A549 (cell line): ENCODE data around the gene RAB3C. TPM values are rescaled to one million over a fixed set of nuclear protein-coding genes. Genes with fewer than 3 reads are reported as not detected.

ENCODE experiments used
- ATAC-seq, 2 experiments: fragments of 200-7000 bp in 1 of 2; fragments of >200 bp in 1 of 2; cut with Nextera tagmentation in 1 of 2; cut with Tn5 transposase in 1 of 2; 3 replicates each; pipeline versions ENCODE4 v1.8.0 to v1.9.1; 2018 to 2020; ENCODE audit warnings: mild to moderate bottlenecking in 1 of 2, moderate library complexity in 1 of 2
- CTCF ChIA-PET: fragments of 300-600 bp; sonication (Branson Sonifier 250); formaldehyde crosslinking; extraction: SDS; loops from one replicate; lab custom pipeline; 2021; ENCODE audit warnings: antibody characterized with exemption, inconsistent platforms; lab: Yijun Ruan, JAX
- POLR2A ChIA-PET: fragments of 350-600 bp; formaldehyde crosslinking; extraction: SDS; loops from one replicate; lab custom pipeline; 2021; ENCODE audit warnings: antibody characterized with exemption, inconsistent platforms; lab: Yijun Ruan, JAX
- DNase-seq, 2 experiments: peaks; one replicate each; pipeline versions ENCODE4 v3.0.0 to v3.0.0-alpha.2; 2011 to 2016; ENCODE audit warnings: low read depth in 1 of 2, low spot score in 1 of 2
- FAIRE-seq: peaks from 2 replicates; lab custom pipeline; 2011; peaks lifted over from hg19 to GRCh38; lab: Jason Lieb, UNC
- H3K27ac ChIP-seq, 2 experiments: fragments of >200 bp; sonication (Bioruptor Twin); formaldehyde crosslinking; 3 replicates each; pipeline ENCODE4 v1.5.1; 2016 to 2017
- H3K4me1 ChIP-seq: fragments of >200 bp; sonication (Bioruptor Twin); formaldehyde crosslinking; 3 replicates; pipeline ENCODE4 v1.6.1; 2016
- H3K4me2 ChIP-seq: fragments of >200 bp; sonication (Bioruptor Twin); formaldehyde crosslinking; 3 replicates; pipeline ENCODE4 v1.6.1; 2016
- H3K4me3 ChIP-seq: fragments of >200 bp; sonication (Bioruptor Twin); formaldehyde crosslinking; 3 replicates; pipeline ENCODE4 v1.5.1; 2016
- H3K9me3 ChIP-seq: fragments of >200 bp; sonication (Bioruptor Twin); formaldehyde crosslinking; 3 replicates; pipeline ENCODE4 v1.6.1; 2016
- BCL3 ChIP-seq: fragments of >200 bp; sonication (Bioruptor Twin); formaldehyde crosslinking; IDR thresholded peaks from 3 replicates; pipeline ENCODE4 v1.6.1; 2016
- CBX8 ChIP-seq: fragments of 200-600 bp; sonication (generic); IDR thresholded peaks from 2 replicates; pipeline ENCODE4 v1.6.1; 2016
- CEBPB ChIP-seq, 2 experiments: fragments of >200 bp in 1 of 2; sonication (Bioruptor Twin) in 1 of 2; formaldehyde crosslinking in 1 of 2; IDR thresholded peaks; 2 replicates each; pipeline ENCODE4 v1.6.1; 2012 to 2016
- CHD2 ChIP-seq: fragments of 150-350 bp; IDR thresholded peaks from 2 replicates; pipeline ENCODE4 v1.6.1; 2014; ENCODE audit warnings: low read length; ENCODE audit not compliant: partially characterized antibody
- CHD4 ChIP-seq: fragments of 200-600 bp; sonication (generic); IDR thresholded peaks from 2 replicates; pipeline ENCODE4 v1.6.1; 2016; ENCODE audit warnings: antibody characterized with exemption, mild to moderate bottlenecking, borderline replicate concordance
- ELK1 ChIP-seq: fragments of 150-350 bp; IDR thresholded peaks from 2 replicates; pipeline ENCODE4 v1.6.1; 2014; ENCODE audit warnings: low read depth, mild to moderate bottlenecking, low read length
- EP300 ChIP-seq, 2 experiments: fragments of >200 bp; sonication (Bioruptor Twin); formaldehyde crosslinking; IDR thresholded peaks; 2 replicates in 1 of 2; 3 replicates in 1 of 2; pipeline ENCODE4 v1.6.1; 2016 to 2017
- ESRRA ChIP-seq: fragments of 150-350 bp; IDR thresholded peaks from 2 replicates; pipeline ENCODE4 v1.6.1; 2014; ENCODE audit warnings: mild to moderate bottlenecking, low read length, borderline replicate concordance
- FOXS1 ChIP-seq: fragments of 250-450 bp; sonication (Bioruptor Pico); IDR thresholded peaks from 2 replicates; pipeline ENCODE4 v1.5.0; 2020; ENCODE audit warnings: mild to moderate bottlenecking, moderate library complexity
- GATA3 ChIP-seq: IDR thresholded peaks from 2 replicates; pipeline ENCODE4 v1.6.1; 2012; ENCODE audit warnings: borderline replicate concordance
- HEYL ChIP-seq: fragments of 250-450 bp; sonication (Bioruptor Pico); IDR thresholded peaks from 2 replicates; pipeline ENCODE4 v1.8.0; 2021; ENCODE audit warnings: mild to moderate bottlenecking, moderate library complexity
- JUN ChIP-seq, 2 experiments: fragments of >200 bp; sonication (Bioruptor Twin); formaldehyde crosslinking; IDR thresholded peaks; 2 replicates in 1 of 2; 3 replicates in 1 of 2; pipeline ENCODE4 v1.6.1; 2016 to 2017
- KDM1A ChIP-seq: fragments of 200-600 bp; sonication (generic); IDR thresholded peaks from 2 replicates; pipeline ENCODE4 v1.6.1; 2016; ENCODE audit warnings: low read depth, mild to moderate bottlenecking
- MAZ ChIP-seq: fragments of 150-350 bp; IDR thresholded peaks from 2 replicates; pipeline ENCODE4 v1.6.1; 2014; ENCODE audit warnings: antibody characterized with exemption, low read depth, low read length, borderline replicate concordance
- RAD21 ChIP-seq, 2 experiments: fragments of >200 bp in 1 of 2; sonication (Bioruptor Twin) in 1 of 2; formaldehyde crosslinking in 1 of 2; IDR thresholded peaks in 1 of 2; conservative IDR thresholded peaks in 1 of 2; 2 replicates in 1 of 2; 3 replicates in 1 of 2; pipeline ENCODE4 v1.6.1; 2012 to 2018; ENCODE audit warnings: inconsistent platforms in 1 of 2
- REST ChIP-seq: fragments of 200-600 bp; sonication (generic); IDR thresholded peaks from 2 replicates; pipeline ENCODE4 v1.6.1; 2016; ENCODE audit warnings: antibody characterized with exemption, mild to moderate bottlenecking, moderate library complexity
- TP53 ChIP-seq: fragments of 250-450 bp; sonication (Bioruptor Pico); IDR thresholded peaks from 2 replicates; pipeline ENCODE4 v1.5.0; 2021; ENCODE audit warnings: mild to moderate bottlenecking, moderate library complexity
- ZFP36 ChIP-seq: fragments of 450-650 bp; IDR thresholded peaks from 2 replicates; pipeline ENCODE4 v1.6.1; 2014; ENCODE audit warnings: borderline replicate concordance; ENCODE audit not compliant: partially characterized antibody
- WGBS: methylation state at CpG from one replicate; pipeline ENCODE4 v1.1.6; 2017; ENCODE audit errors: missing lambda C conversion rate; 5-methylcytosine and 5-hydroxymethylcytosine counted together
- polyA plus RNA-seq, 4 experiments: library from polyadenylated mRNA; depleted of rRNA in 3 of 4; stranded (reverse); fragments of >200 nt; fragmentation: RNase III in 1 of 4; extraction: RNeasy Plus Mini Kit Qiagen cat#74134 plus additional on column Dnase treatment in 1 of 4; gene quantifications; 2 replicates in 3 of 4; 3 replicates in 1 of 4; pipeline ENCODE4 v1.2.3, GENCODE V29; 2011 to 2017
- TF ChIP-seq, protein P1 (sequence below): fragments of 250-450 bp; sonication (Bioruptor Pico); IDR thresholded peaks from 2 replicates; pipeline ENCODE4 v1.5.0; 2020; ENCODE audit warnings: low read depth, mild to moderate bottlenecking, moderate library complexity

RAB3C gene
- polyA plus RNA-seq, 2 of the 4 experiments (the other 2 are of a cell fraction) = not detected

- TF ChIP-seq ELK1 (no peak), KDM1A (no peak), MAZ (no peak), EP300 (IDR thresholded peaks at IDR 0.05) (no peak), CEBPB (IDR thresholded peaks at IDR 0.05) (no peak)
Observed at GRCh38 chr5:58731641-58732040, 148.8 kb downstream of the RAB3C start (continued).

GRCh38 chr5:58735637-58736036 is 152.8 kb downstream of the RAB3C start:
- ATAC-seq = no peak
- no peak for TF ChIP-seq FOXS1 (CRISPR knock-in tag)
- TF ChIP-seq BCL3 = no peak
- no peak for TF ChIP-seq ESRRA
- TF ChIP-seq JUN (IDR thresholded peaks at IDR 0.05) = no peak
- TF ChIP-seq CHD2 = no peak
- TF ChIP-seq MAZ = no peak
- TF ChIP-seq ZFP36 = no peak
- TF ChIP-seq CHD4 = no peak
- TF ChIP-seq HEYL = no peak
- TF ChIP-seq RAD21 (conservative IDR thresholded peaks at IDR 0.05 in 1 of 2, IDR thresholded peaks at IDR 0.05 in 1 of 2) = no peak
- TF ChIP-seq, protein P1, sequence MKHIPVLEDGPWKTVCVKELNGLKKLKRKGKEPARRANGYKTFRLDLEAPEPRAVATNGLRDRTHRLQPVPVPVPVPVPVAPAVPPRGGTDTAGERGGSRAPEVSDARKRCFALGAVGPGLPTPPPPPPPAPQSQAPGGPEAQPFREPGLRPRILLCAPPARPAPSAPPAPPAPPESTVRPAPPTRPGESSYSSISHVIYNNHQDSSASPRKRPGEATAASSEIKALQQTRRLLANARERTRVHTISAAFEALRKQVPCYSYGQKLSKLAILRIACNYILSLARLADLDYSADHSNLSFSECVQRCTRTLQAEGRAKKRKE (CRISPR knock-in tag) = no peak
- TF ChIP-seq, all 56 proteins: peak for 0

GRCh38 chr5:58736214-58736613 is 153.3 kb downstream of the RAB3C start:
- no peak overlapping the region for H3K4me2 ChIP-seq
- H3K4me3 ChIP-seq = no peak overlapping the region
- DNase-seq (no peak), ATAC-seq (no peak), FAIRE-seq (no peak)
- ChIA-PET CTCF (interaction anchor here (1.2 kb wide), 1 partner anchor 237 kb away, joined by 3 read pairs; no protein-coding TSS in a partner anchor), POLR2A (no interaction called here)
- TF ChIP-seq FOXS1 (CRISPR knock-in tag) (no peak), GATA3 (no peak), CBX8 (no peak), REST (no peak), TP53 (CRISPR knock-in tag) (no peak)
- H3K27ac ChIP-seq = no peak overlapping the region
- no peaks in the 10 kb centered on the region for H3K4me1 ChIP-seq
- no peaks in the 10 kb centered on the region for H3K9me3 ChIP-seq
- WGBS = 64% methylated on average over 5 of the region's 5 CpGs

More at GRCh38 chr5:58735637-58736036, 152.8 kb downstream of the RAB3C start:
- H3K4me1 ChIP-seq = no peaks in the 10 kb centered on the region
- H3K27ac ChIP-seq = no peak overlapping the region
- WGBS = 0% methylated on average over 1 of the region's 1 CpG
- no peaks in the 10 kb centered on the region for H3K9me3 ChIP-seq
- no peak overlapping the region for H3K4me3 ChIP-seq
- DNase-seq (no peak), FAIRE-seq (no peak)
- POLR2A ChIA-PET = no interaction called here
- CTCF ChIA-PET = interaction anchor here (1.2 kb wide), 1 partner anchor 237 kb away, joined by 3 read pairs; no protein-coding TSS in a partner anchor
- H3K4me2 ChIP-seq = no peak overlapping the region
